Measurements from ENCODE around the gene FCN2.

GRCh38 chr9:134834217-134834956 lies 46.2 kb upstream of the FCN2 start:
- TF ChIP-seq CTCF (tag by site-specific recombination; IDR thresholded peaks at IDR 0.05) (no peak), ZNF658 (tag by site-specific recombination; IDR thresholded peaks at IDR 0.05) (no peak), ZNF2 (tag by site-specific recombination; IDR thresholded peaks at IDR 0.05) (no peak), ZNF548 (tag by site-specific recombination; IDR thresholded peaks at IDR 0.05) (no peak), IKZF3 (tag by site-specific recombination; IDR thresholded peaks at IDR 0.05) (no peak), TSHZ1 (tag by site-specific recombination; IDR thresholded peaks at IDR 0.05; ENCODE audit: borderline replicate concordance) (no peak), ZNF707 (tag by site-specific recombination; IDR thresholded peaks at IDR 0.05) (no peak), ZNF146 (tag by site-specific recombination; IDR thresholded peaks at IDR 0.05) (no peak), SP2 (tag by site-specific recombination; IDR thresholded peaks at IDR 0.05) (no peak), ZNF138 (tag by site-specific recombination; IDR thresholded peaks at IDR 0.05; ENCODE audit: borderline replicate concordance) (no peak), PBX3 (CRISPR knock-in tag; IDR thresholded peaks at IDR 0.05) (no peak)

Data from HEK293 (cell line).